GM21825 (cell line): ENCODE measurements around the gene PEAK1.
A peak's percentile ranks its signal among the peaks of the same experiment; 100 is the strongest.

Source experiments
- ATAC-seq: cut with Tn5 transposase; IDR thresholded peaks from one replicate; pipeline ENCODE4 v1.9.1; 2021; ENCODE audit warnings: mild to moderate bottlenecking, moderate library complexity; ENCODE audit not compliant: unreplicated experiment

PEAK1 gene

GRCh38 chr15:77069521-77070121, 350.3 kb downstream of the PEAK1 start:
- ATAC-seq, result no peak

- ATAC-seq, result no peak
These were observed 351.3 kb downstream of the PEAK1 start for GRCh38 chr15:77068633-77069032.

- no peak for ATAC-seq
These were observed 352.1 kb downstream of the PEAK1 start for GRCh38 chr15:77067691-77068367.

GRCh38 chr15:77066971-77067690, 352.8 kb downstream of the PEAK1 start:
- ATAC-seq, result no peak

- ATAC-seq, result no peak
These were observed 355.2 kb downstream of the PEAK1 start for GRCh38 chr15:77064539-77065308.

GRCh38 chr15:77064063-77064462, 355.8 kb downstream of the PEAK1 start:
- ATAC-seq, result no peak

- no peak for ATAC-seq
These were observed 356.7 kb downstream of the PEAK1 start for GRCh38 chr15:77063249-77063648.

- ATAC-seq, result no peak
These were observed 359.4 kb downstream of the PEAK1 start for GRCh38 chr15:77060546-77060945.

- peak; percentile 63 for ATAC-seq
These were observed 360.0 kb downstream of the PEAK1 start for GRCh38 chr15:77059786-77060361.

- ATAC-seq, result no peak
These were observed 361.4 kb downstream of the PEAK1 start for GRCh38 chr15:77058468-77058867.

- no peak for ATAC-seq
These were observed 362.2 kb downstream of the PEAK1 start for GRCh38 chr15:77057685-77058084.

- no peak for ATAC-seq
These were observed 362.8 kb downstream of the PEAK1 start for GRCh38 chr15:77057072-77057471.

- ATAC-seq, result no peak
These were observed 366.2 kb downstream of the PEAK1 start for GRCh38 chr15:77053709-77054108.

GRCh38 chr15:77052556-77052955, 367.3 kb downstream of the PEAK1 start:
- ATAC-seq, result no peak
